Measurements from ENCODE around the gene DHX29.

GRCh38 chr5:55226027-55226933, 81.2 kb downstream of the DHX29 start:
- peak; percentile 66 to 95 (median 88) for TF ChIP-seq CTCF (optimal IDR thresholded peaks at IDR 0.05 in 1 of 3, IDR thresholded peaks at IDR 0.05 in 1 of 3, conservative IDR thresholded peaks at IDR 0.05 in 1 of 3; ENCODE audit: extremely low read depth in 1 of 3, insufficient read depth in 2 of 3, low read length in 3 of 3)
- peak; percentile 52 for TF ChIP-seq EZH2 (IDR thresholded peaks at IDR 0.05; ENCODE audit: low read length)
